HCT116 (cell line): ENCODE data around the gene KSR2.

Experiments
- ATF3 ChIP-seq: IDR thresholded peaks from 2 replicates; pipeline ENCODE4 v1.6.1; 2012
- TCF7L2 ChIP-seq: IDR thresholded peaks from 2 replicates; pipeline ENCODE4 v1.7.0; 2011; ENCODE audit warnings: borderline replicate concordance, inconsistent platforms; ENCODE audit not compliant: insufficient read depth, insufficient read length; ENCODE audit errors: extremely low read depth
- ZBTB33 ChIP-seq: IDR thresholded peaks from 2 replicates; pipeline ENCODE4 v1.6.1; 2011; ENCODE audit warnings: mild to moderate bottlenecking, low read length, moderate library complexity; ENCODE audit not compliant: insufficient replicate concordance; ENCODE audit errors: extremely low read depth
- TF ChIP-seq, protein P1 (sequence below): IDR thresholded peaks from 2 replicates; pipeline ENCODE4 v1.6.1; 2012; ENCODE audit warnings: low read depth
- TF ChIP-seq, protein P2 (sequence below), 3 experiments: fragments of 200-600 bp in 1 of 3; sonication (generic) in 1 of 3; IDR thresholded peaks in 2 of 3; conservative IDR thresholded peaks in 1 of 3; 2 replicates each; pipeline ENCODE4 v1.5.1; 2012 to 2017; ENCODE audit warnings: low read depth in 2 of 3, low read length in 2 of 3, antibody characterized with exemption in 1 of 3, borderline replicate concordance in 1 of 3, control low read depth in 1 of 3, mild to moderate bottlenecking in 1 of 3, mixed read lengths in 1 of 3, mixed run types in 1 of 3, moderate library complexity in 1 of 3; ENCODE audit not compliant: insufficient read depth in 1 of 3

DNA sequence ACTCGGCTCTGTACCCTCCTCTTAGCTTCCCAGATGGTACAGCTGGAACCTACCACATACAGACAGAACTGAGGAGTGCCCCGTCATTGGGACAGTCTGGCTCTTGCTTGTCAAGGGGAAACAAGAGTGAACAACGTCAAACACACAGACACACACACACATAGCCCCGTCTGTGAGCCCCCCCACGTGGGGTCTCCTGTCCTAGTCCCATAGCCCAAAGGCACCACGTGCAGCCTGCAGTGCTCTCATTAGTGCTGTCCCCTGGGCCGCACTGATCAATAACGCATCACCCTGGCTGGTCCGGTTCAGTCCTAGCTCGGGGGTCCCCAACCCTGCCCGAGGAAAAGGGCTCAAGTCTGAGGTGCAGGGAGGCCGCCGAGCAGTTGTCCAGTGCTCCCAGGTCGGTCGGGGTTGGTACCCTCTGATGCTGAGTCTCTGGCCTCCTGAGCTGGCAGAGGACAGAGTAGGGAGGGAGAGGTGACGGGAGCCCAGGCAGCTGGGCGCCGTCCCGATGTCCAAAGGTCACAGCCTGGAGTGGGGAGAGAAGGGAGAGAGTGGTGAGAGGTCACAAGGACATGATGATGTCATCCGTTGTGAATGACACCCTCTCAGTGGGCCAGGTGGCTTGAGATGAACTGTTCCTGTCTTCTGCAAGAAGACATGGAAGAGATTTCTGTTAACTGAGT lies 502.0 kb downstream of the KSR2 start:
- TF ChIP-seq, protein P1, sequence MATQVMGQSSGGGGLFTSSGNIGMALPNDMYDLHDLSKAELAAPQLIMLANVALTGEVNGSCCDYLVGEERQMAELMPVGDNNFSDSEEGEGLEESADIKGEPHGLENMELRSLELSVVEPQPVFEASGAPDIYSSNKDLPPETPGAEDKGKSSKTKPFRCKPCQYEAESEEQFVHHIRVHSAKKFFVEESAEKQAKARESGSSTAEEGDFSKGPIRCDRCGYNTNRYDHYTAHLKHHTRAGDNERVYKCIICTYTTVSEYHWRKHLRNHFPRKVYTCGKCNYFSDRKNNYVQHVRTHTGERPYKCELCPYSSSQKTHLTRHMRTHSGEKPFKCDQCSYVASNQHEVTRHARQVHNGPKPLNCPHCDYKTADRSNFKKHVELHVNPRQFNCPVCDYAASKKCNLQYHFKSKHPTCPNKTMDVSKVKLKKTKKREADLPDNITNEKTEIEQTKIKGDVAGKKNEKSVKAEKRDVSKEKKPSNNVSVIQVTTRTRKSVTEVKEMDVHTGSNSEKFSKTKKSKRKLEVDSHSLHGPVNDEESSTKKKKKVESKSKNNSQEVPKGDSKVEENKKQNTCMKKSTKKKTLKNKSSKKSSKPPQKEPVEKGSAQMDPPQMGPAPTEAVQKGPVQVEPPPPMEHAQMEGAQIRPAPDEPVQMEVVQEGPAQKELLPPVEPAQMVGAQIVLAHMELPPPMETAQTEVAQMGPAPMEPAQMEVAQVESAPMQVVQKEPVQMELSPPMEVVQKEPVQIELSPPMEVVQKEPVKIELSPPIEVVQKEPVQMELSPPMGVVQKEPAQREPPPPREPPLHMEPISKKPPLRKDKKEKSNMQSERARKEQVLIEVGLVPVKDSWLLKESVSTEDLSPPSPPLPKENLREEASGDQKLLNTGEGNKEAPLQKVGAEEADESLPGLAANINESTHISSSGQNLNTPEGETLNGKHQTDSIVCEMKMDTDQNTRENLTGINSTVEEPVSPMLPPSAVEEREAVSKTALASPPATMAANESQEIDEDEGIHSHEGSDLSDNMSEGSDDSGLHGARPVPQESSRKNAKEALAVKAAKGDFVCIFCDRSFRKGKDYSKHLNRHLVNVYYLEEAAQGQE: no peak
- TF ChIP-seq, protein P2, sequence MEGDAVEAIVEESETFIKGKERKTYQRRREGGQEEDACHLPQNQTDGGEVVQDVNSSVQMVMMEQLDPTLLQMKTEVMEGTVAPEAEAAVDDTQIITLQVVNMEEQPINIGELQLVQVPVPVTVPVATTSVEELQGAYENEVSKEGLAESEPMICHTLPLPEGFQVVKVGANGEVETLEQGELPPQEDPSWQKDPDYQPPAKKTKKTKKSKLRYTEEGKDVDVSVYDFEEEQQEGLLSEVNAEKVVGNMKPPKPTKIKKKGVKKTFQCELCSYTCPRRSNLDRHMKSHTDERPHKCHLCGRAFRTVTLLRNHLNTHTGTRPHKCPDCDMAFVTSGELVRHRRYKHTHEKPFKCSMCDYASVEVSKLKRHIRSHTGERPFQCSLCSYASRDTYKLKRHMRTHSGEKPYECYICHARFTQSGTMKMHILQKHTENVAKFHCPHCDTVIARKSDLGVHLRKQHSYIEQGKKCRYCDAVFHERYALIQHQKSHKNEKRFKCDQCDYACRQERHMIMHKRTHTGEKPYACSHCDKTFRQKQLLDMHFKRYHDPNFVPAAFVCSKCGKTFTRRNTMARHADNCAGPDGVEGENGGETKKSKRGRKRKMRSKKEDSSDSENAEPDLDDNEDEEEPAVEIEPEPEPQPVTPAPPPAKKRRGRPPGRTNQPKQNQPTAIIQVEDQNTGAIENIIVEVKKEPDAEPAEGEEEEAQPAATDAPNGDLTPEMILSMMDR (IDR thresholded peaks at IDR 0.05 in 2 of 3, conservative IDR thresholded peaks at IDR 0.05 in 1 of 3; ENCODE audit: borderline replicate concordance in 1 of 3, insufficient read depth in 1 of 3, low read depth in 2 of 3, low read length in 2 of 3): no peak
- TF ChIP-seq TCF7L2 (no peak), ZBTB33 (no peak), ATF3 (no peak)
